ENCODE data around the gene AIDA. TPM values are rescaled to one million over a fixed set of nuclear protein-coding genes. Genes with fewer than 3 reads are reported as not detected.
A peak's percentile ranks its signal among the peaks of the same experiment; 100 is the strongest.

Gene AIDA
- total RNA-seq, 1 experiment from 2014 or later, result 92.8 TPM

DNA sequence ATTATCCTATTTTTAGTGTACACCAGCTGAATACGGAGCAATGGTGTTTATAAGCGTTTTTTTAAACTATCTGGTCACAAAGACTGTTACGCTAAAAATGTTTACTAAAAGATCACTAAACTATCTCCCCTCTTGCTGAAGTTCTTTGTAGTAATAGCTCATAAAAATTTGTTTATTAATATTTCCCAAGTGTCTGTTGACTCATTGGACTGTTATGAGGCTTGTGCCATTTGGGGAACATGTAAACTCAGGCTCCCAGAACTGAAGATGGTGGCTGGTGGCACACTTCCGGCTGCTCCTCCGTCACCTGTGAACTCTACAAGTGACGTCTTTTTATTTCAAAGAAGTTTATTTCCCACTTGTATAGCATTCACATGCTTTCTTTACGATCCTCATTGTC, 46.3 kb downstream of the AIDA start:
- no peaks in the 10 kb centered on the region for H3K9me3 Mint-ChIP-seq
- H3K36me3 Mint-ChIP-seq (ENCODE audit: insufficient read depth in 1 of 3, low read depth in 3 of 3), result peaks cover 11 to 67% (median 51%) of the 10 kb centered on the region in 3 experiments; a peak in 6 of 7 replicates
- Histone ChIP-seq H2AK5ac (ENCODE audit: insufficient read length, low read length) (no peak overlapping the region), H2AFZ (ENCODE audit: low read length) (no peak overlapping the region), H3K9ac (ENCODE audit: extremely low read depth, insufficient read length, low read length) (no peak overlapping the region), H3K27me3 (ENCODE audit: insufficient read depth, low read length) (no peaks in the 10 kb centered on the region), H3K4ac (ENCODE audit: low read depth, low read length) (no peak overlapping the region), H4K20me1 (ENCODE audit: control insufficient read depth, insufficient read depth, insufficient read length) (no peaks in the 10 kb centered on the region), H3K14ac (ENCODE audit: insufficient read depth, low read length) (no peak overlapping the region), H3K79me2 (ENCODE audit: insufficient read depth, low read length) (no peaks in the 10 kb centered on the region), H3T11ph (ENCODE audit: low read length) (no peak overlapping the region), H3K56ac (ENCODE audit: insufficient read length, low read depth, low read length) (no peak overlapping the region), H2BK15ac (ENCODE audit: low read depth, low read length) (no peak overlapping the region), H3K4me1 (ENCODE audit: insufficient read depth, low read length) (no peaks in the 10 kb centered on the region), H3K4me2 (ENCODE audit: insufficient read depth, insufficient read length, low read length) (no peak overlapping the region), H3K9me3 (ENCODE audit: control insufficient read depth, low read depth, low read length) (no peaks in the 10 kb centered on the region), H2BK12ac (ENCODE audit: insufficient read length, low read depth, low read length) (no peak overlapping the region), H3K27ac (ENCODE audit: insufficient read length, low read depth, low read length) (no peak overlapping the region), H3K23ac (ENCODE audit: insufficient read length, low read depth, low read length) (no peak overlapping the region), H3K79me1 (ENCODE audit: insufficient read depth, low read depth, low read length, poor library complexity, severe bottlenecking) (no peaks in the 10 kb centered on the region), H3K23me2 (ENCODE audit: insufficient read length, low read depth, low read length, poor library complexity, severe bottlenecking) (no peaks in the 10 kb centered on the region), H4K8ac (replicated peaks; ENCODE audit: insufficient read length, low read depth, low read length) (no peak overlapping the region), H4K5ac (ENCODE audit: insufficient read length, low read depth, low read length) (no peak overlapping the region), H4K91ac (ENCODE audit: insufficient read length, low read depth, low read length) (no peak overlapping the region), H2BK5ac (ENCODE audit: insufficient read length, low read length) (no peak overlapping the region), H3K18ac (ENCODE audit: insufficient read length, low read depth, low read length) (no peak overlapping the region), H2BK120ac (ENCODE audit: low read depth, low read length, poor library complexity, severe bottlenecking) (no peak overlapping the region), H2BK20ac (ENCODE audit: low read depth, low read length, poor library complexity, severe bottlenecking) (no peak overlapping the region)
- no peaks in the 10 kb centered on the region for H3K4me1 Mint-ChIP-seq
- no peak overlapping the region for H3K4me3 Mint-ChIP-seq
- no peak for DNase-seq
- WGBS (ENCODE audit: extremely low coverage, insufficient read length, low lambda C conversion rate), result no CpG with 5 or more reads among the region's 7 CpGs
- H3K27ac Mint-ChIP-seq, result peak overlapping the region in 1 of 3 experiments; percentile 39; a peak in 1 of 7 replicates
- TF ChIP-seq, protein P1, sequence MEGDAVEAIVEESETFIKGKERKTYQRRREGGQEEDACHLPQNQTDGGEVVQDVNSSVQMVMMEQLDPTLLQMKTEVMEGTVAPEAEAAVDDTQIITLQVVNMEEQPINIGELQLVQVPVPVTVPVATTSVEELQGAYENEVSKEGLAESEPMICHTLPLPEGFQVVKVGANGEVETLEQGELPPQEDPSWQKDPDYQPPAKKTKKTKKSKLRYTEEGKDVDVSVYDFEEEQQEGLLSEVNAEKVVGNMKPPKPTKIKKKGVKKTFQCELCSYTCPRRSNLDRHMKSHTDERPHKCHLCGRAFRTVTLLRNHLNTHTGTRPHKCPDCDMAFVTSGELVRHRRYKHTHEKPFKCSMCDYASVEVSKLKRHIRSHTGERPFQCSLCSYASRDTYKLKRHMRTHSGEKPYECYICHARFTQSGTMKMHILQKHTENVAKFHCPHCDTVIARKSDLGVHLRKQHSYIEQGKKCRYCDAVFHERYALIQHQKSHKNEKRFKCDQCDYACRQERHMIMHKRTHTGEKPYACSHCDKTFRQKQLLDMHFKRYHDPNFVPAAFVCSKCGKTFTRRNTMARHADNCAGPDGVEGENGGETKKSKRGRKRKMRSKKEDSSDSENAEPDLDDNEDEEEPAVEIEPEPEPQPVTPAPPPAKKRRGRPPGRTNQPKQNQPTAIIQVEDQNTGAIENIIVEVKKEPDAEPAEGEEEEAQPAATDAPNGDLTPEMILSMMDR (conservative IDR thresholded peaks at IDR 0.05), result no peak
- H3K27me3 Mint-ChIP-seq (ENCODE audit: low read depth), result no peaks in the 10 kb centered on the region; the same call in 1 of the 2 replicates

Measured in H9 (cell line).